GM19397 (cell line): ENCODE results near the gene ARL14.
A peak's percentile ranks its signal among the peaks of the same experiment; 100 is the strongest.

Experiments used
- ATAC-seq: cut with Tn5 transposase; IDR thresholded peaks from one replicate; pipeline ENCODE4 v1.9.1; 2021; ENCODE audit warnings: mild to moderate bottlenecking, moderate library complexity; ENCODE audit not compliant: unreplicated experiment

ARL14 gene

GRCh38 chr3:160676547-160677303 is at the start of gene ARL14:
Gene ARL14, plus strand, starts transcription at chr3:160677160. Its CDS starts 187 bp downstream, at chr3:160677347.
- no peak for ATAC-seq

- ATAC-seq: no peak
These were observed 47.5 kb upstream of the ARL14 start for GRCh38 chr3:160629491-160629890.

GRCh38 chr3:160633361-160634083 is 43.4 kb upstream of the ARL14 start:
- no peak for ATAC-seq

- no peak for ATAC-seq
These were observed 41.7 kb upstream of the ARL14 start for GRCh38 chr3:160635213-160635612.

- ATAC-seq: no peak
These were observed 39.9 kb upstream of the ARL14 start for GRCh38 chr3:160637086-160637485.

- ATAC-seq: no peak
These were observed 38.8 kb upstream of the ARL14 start for GRCh38 chr3:160638184-160638583.

- ATAC-seq: no peak
These were observed 35.2 kb upstream of the ARL14 start for GRCh38 chr3:160641665-160642309.

GRCh38 chr3:160643994-160644393 is 33.0 kb upstream of the ARL14 start:
- no peak for ATAC-seq

- ATAC-seq: no peak
These were observed 32.5 kb upstream of the ARL14 start for GRCh38 chr3:160644491-160644890.

GRCh38 chr3:160648701-160649100 is 28.3 kb upstream of the ARL14 start:
- no peak for ATAC-seq

GRCh38 chr3:160649596-160649995 is 27.4 kb upstream of the ARL14 start:
- ATAC-seq: no peak

- ATAC-seq: no peak
These were observed 23.4 kb upstream of the ARL14 start for GRCh38 chr3:160653512-160653911.

- ATAC-seq: no peak
These were observed 16.1 kb upstream of the ARL14 start for GRCh38 chr3:160660902-160661301.

GRCh38 chr3:160661660-160662059 is 15.3 kb upstream of the ARL14 start:
- ATAC-seq: no peak

GRCh38 chr3:160665231-160665630 is 11.7 kb upstream of the ARL14 start:
- ATAC-seq: no peak

- peak; percentile 86 for ATAC-seq
These were observed 11.0 kb upstream of the ARL14 start for GRCh38 chr3:160665784-160666526.

- no peak for ATAC-seq
These were observed 9.5 kb upstream of the ARL14 start for GRCh38 chr3:160667452-160667851.

GRCh38 chr3:160668454-160668853 is 8.5 kb upstream of the ARL14 start:
- no peak for ATAC-seq

- peak; percentile 93 for ATAC-seq
These were observed 5.7 kb upstream of the ARL14 start for GRCh38 chr3:160671231-160671630.

- ATAC-seq: no peak
These were observed 5.0 kb upstream of the ARL14 start for GRCh38 chr3:160671995-160672394.

GRCh38 chr3:160673188-160673587 is 3.8 kb upstream of the ARL14 start:
- no peak for ATAC-seq
